NCI-H774 (cell line): ENCODE data around the gene PLD3.

ENCODE experiments used
- DNase-seq: peaks from one replicate; lab custom pipeline; 2025; lab: John Stamatoyannopoulos, UW

Gene PLD3

GRCh38 chr19:40348125-40348913 lies at the start of gene PLD3, which contains the start of gene C19orf47:
TSS of gene PLD3 (plus strand) at chr19:40348695. CDS start at chr19:40366484, 17,789 bp downstream.
TSS of gene C19orf47 (minus strand) at chr19:40348397. CDS start at chr19:40341857, 6,540 bp downstream.
- DNase-seq: peak; percentile 98

- DNase-seq: no peak
Observed at GRCh38 chr19:40300668-40301067, 47.8 kb upstream of the PLD3 start.

GRCh38 chr19:40302224-40303011 lies 46.1 kb upstream of the PLD3 start:
- DNase-seq: no peak

- no peak for DNase-seq
Observed at GRCh38 chr19:40303765-40304164, 44.7 kb upstream of the PLD3 start.

GRCh38 chr19:40304306-40304705 lies 44.2 kb upstream of the PLD3 start:
- DNase-seq: no peak

GRCh38 chr19:40305403-40305802 lies 43.1 kb upstream of the PLD3 start:
- peak; percentile 68 for DNase-seq

GRCh38 chr19:40309666-40310065 lies 38.8 kb upstream of the PLD3 start:
- DNase-seq: no peak

- no peak for DNase-seq
Observed at GRCh38 chr19:40312533-40312932, 36.0 kb upstream of the PLD3 start.

GRCh38 chr19:40313229-40313983 lies 35.1 kb upstream of the PLD3 start:
- no peak for DNase-seq

- DNase-seq: no peak
Observed at GRCh38 chr19:40314656-40315055, 33.8 kb upstream of the PLD3 start.

GRCh38 chr19:40315812-40316470 lies 32.6 kb upstream of the PLD3 start:
- no peak for DNase-seq

- DNase-seq: no peak
Observed at GRCh38 chr19:40317338-40317737, 31.2 kb upstream of the PLD3 start.

- no peak for DNase-seq
Observed at GRCh38 chr19:40320558-40320935, 27.9 kb upstream of the PLD3 start.

GRCh38 chr19:40321076-40321475 lies 27.4 kb upstream of the PLD3 start:
- DNase-seq: no peak

- no peak for DNase-seq
Observed at GRCh38 chr19:40321566-40322270, 26.8 kb upstream of the PLD3 start.

- no peak for DNase-seq
Observed at GRCh38 chr19:40322271-40322610, 26.3 kb upstream of the PLD3 start.

GRCh38 chr19:40322951-40323615 lies 25.4 kb upstream of the PLD3 start:
- no peak for DNase-seq

GRCh38 chr19:40323705-40324104 lies 24.8 kb upstream of the PLD3 start:
- DNase-seq: no peak

GRCh38 chr19:40326201-40326600 lies 22.3 kb upstream of the PLD3 start:
- DNase-seq: no peak

- no peak for DNase-seq
Observed at GRCh38 chr19:40331052-40331451, 17.4 kb upstream of the PLD3 start.

GRCh38 chr19:40332669-40333068 lies 15.8 kb upstream of the PLD3 start:
- no peak for DNase-seq
